Right cardiac atrium (tissue), 5 donors: ENCODE data around the gene SCLY. TPM values are rescaled to one million over a fixed set of nuclear protein-coding genes. Genes with fewer than 3 reads are reported as not detected.

Experiments used
- ATAC-seq, 2 donors: fragments of 200-7000 bp; cut with Tn5 transposase; one replicate each; pipeline versions ENCODE4 v1.8.0 to v1.9.1; 2020; ENCODE audit warnings: moderate library complexity in 2 of 2, mild to moderate bottlenecking in 1 of 2
- DNase-seq, 3 donors: peaks; one replicate each; pipeline ENCODE4 v3.0.0-alpha.2; 2020
- H3K27ac ChIP-seq: one replicate; pipeline ENCODE4 v1.5.1; 2013; ENCODE audit warnings: mild to moderate bottlenecking, low read length, control low read depth, moderate library complexity
- H3K27me3 ChIP-seq: one replicate; pipeline ENCODE4 v1.6.1; 2013; ENCODE audit not compliant: control insufficient read depth, insufficient read depth
- H3K4me1 ChIP-seq: one replicate; pipeline ENCODE4 v1.6.1; 2013; ENCODE audit warnings: low read length; ENCODE audit not compliant: control insufficient read depth, insufficient read depth
- H3K4me3 ChIP-seq: one replicate; pipeline ENCODE4 v1.5.1; 2013; ENCODE audit warnings: low read length, control low read depth
- H3K9me3 ChIP-seq: one replicate; pipeline ENCODE4 v1.6.1; 2013; ENCODE audit warnings: low read length; ENCODE audit not compliant: control insufficient read depth
- WGBS: extraction: QIAGEN DNeasy Blood & Tissue Kit; methylation state at CpG from one replicate; pipeline ENCODE4 v1.1.7; 2013; 5-methylcytosine and 5-hydroxymethylcytosine counted together
- intact Hi-C, 4 donors: fragments of 100-400 bp; cut with DNase I; formaldehyde crosslinking; loops; one replicate each; pipeline versions ENCODE4 v1.11.0 to v1.14.0; 2022 to 2023
- polyA plus RNA-seq: library from polyadenylated mRNA; stranded (reverse); fragments of 200-250 nt; gene quantifications from one replicate; pipeline ENCODE4 v1.2.3, GENCODE V29; 2013
- total RNA-seq, 4 donors: library from RNA; stranded (reverse); fragmentation: NEBNext Ultra II Directional; extraction: Animal tissue kit (Norgen Biotek cat#: 25700); gene quantifications; one replicate each; pipeline ENCODE4 v1.2.1, GENCODE V29; 2021
- donor health status: healthy with polysubstance abuse.
- donor health status: DM: no; HTN: yes; CAD: no.
- donor health status: DM: no; HTN: no; CAD: no.
- donor health status: DM: no; HTN: yes; CAD: no; lungs with severe emphysema.
- donor health status: DM: yes; HTN: yes; CAD: no.

The SCLY gene
- total and polyA plus RNA-seq, 5 donors = 8.2 to 14.2 (median 11.2) TPM

DNA sequence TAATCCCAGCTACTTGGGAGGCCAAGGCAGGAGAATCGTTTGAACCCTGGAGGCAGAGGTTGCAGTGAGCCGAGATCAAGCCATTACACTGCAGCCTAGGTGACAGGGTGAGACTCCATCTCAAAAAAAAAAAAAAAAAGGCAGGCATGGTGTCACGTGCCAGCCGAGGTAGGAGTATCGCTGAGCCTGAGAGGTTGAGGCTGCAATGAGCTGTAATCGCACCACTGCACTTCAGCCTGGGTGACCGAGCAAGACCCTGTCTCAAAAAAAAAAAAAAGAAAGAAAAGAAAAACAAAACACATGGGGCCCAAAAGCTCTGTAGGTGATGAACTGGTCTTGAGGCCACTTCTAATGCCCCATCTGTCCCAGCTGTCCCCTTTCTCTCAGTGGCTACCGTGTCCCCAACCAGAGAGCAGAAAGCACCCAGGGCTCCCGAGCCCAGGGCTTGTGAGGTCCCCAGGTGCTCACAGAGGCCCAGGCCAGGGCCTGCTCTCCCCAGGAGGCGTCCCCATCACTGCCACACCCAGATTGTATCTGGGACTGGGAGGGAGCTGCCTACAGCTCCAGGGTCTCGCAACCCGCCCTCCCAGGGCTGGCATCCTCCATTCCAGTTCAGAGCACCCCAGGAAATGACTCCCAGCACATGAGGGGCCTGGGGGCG is 86.2 kb downstream of the SCLY start:
- WGBS = 80% methylated on average over 13 of the region's 13 CpGs
- no peak for ATAC-seq
- H3K27ac ChIP-seq = no peak overlapping the region
- no peak overlapping the region for H3K4me3 ChIP-seq
- H3K27me3 ChIP-seq = no peaks in the 10 kb centered on the region
- no peaks in the 10 kb centered on the region for H3K4me1 ChIP-seq
- DNase-seq = no peak
- intact Hi-C loops = no loop called here
- no peaks in the 10 kb centered on the region for H3K9me3 ChIP-seq

DNA sequence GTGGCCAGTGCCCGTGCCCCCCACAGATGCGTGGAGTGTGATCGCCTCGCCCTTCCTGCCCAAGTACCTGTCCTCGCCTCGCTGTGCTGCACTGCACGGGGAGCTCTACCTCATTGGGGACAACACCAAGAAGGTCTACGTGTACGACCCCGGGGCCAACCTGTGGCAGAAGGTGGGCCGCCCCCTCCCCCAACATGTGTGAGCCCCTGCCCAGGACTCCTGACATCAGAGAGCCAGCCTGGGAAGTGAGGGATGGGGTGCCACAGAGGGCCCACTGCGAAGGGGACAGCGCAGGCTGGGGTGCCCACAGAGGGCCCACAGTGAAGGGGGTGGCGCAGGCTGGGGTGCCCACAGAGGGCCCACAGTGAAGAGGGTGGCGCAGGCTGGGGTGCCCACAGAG is 88.2 kb downstream of the SCLY start:
- Histone ChIP-seq H3K9me3 (no peaks in the 10 kb centered on the region), H3K27ac (no peak overlapping the region), H3K27me3 (no peaks in the 10 kb centered on the region), H3K4me1 (no peaks in the 10 kb centered on the region), H3K4me3 (no peak overlapping the region)
- 93% methylated on average over 15 of the region's 15 CpGs for WGBS
- ATAC-seq (no peak), DNase-seq (peak in 2 of 3 donors; percentile 43 to 58)
- intact Hi-C loops = no loop called here

Other genes starting within 250 kb of the SCLY start
- 100 to 1,000 TPM; 122 to 276 (median 160) TPM for gene RAMP1, start 201.4 kb upstream of the SCLY start, total RNA-seq
- 164 TPM for gene RAMP1, start 201.4 kb upstream of the SCLY start, polyA plus RNA-seq
- 100 to 1,000 TPM; 100 to 118 (median 107) TPM for gene UBE2F, start 94.0 kb upstream of the SCLY start, total RNA-seq
- gene UBE2F, start 94.0 kb upstream of the SCLY start, polyA plus RNA-seq = 95.9 TPM
- under 1 TPM; 0.29 to 0.60 (median 0.56) TPM for gene ESPNL, start 39.3 kb downstream of the SCLY start, total RNA-seq
- 0.79 TPM for gene ESPNL, start 39.3 kb downstream of the SCLY start, polyA plus RNA-seq
- gene KLHL30, start 77.7 kb downstream of the SCLY start, total RNA-seq = 10 to 100 TPM; 16.9 to 34.4 (median 23.8) TPM
- 15.9 TPM for gene KLHL30, start 77.7 kb downstream of the SCLY start, polyA plus RNA-seq
- under 1 TPM in 3 of 4 donors, not detected in 1; 0.35 to 0.81 (median 0.69) TPM for gene ERFE, start 98.0 kb downstream of the SCLY start, total RNA-seq
- 0.16 TPM for gene ERFE, start 98.0 kb downstream of the SCLY start, polyA plus RNA-seq
- 10 to 100 TPM; 24.4 to 34.1 (median 30.7) TPM for gene ILKAP, start 142.7 kb downstream of the SCLY start, total RNA-seq
- 34.3 TPM for gene ILKAP, start 142.7 kb downstream of the SCLY start, polyA plus RNA-seq
- 1 to 10 TPM; 3.4 to 6.1 (median 4.6) TPM for gene HES6, start 179.0 kb downstream of the SCLY start, total RNA-seq
- 6.0 TPM for gene HES6, start 179.0 kb downstream of the SCLY start, polyA plus RNA-seq
- 1 to 10 TPM; 5.0 to 7.2 (median 6.4) TPM for gene PER2, start 227.6 kb downstream of the SCLY start, total RNA-seq
- gene PER2, start 227.6 kb downstream of the SCLY start, polyA plus RNA-seq = 3.8 TPM